ENCODE data around the gene PRDM13. TPM values are rescaled to one million over a fixed set of nuclear protein-coding genes. Genes with fewer than 3 reads are reported as not detected.
A peak's percentile ranks its signal among the peaks of the same experiment; 100 is the strongest.

The PRDM13 gene
- total and polyA plus RNA-seq, 4 donors: not detected

- peaks cover 0 to 20% (median 9%) of the 10 kb centered on the region in 4 donors for H3K27me3 ChIP-seq (ENCODE audit: control insufficient read depth in 4 of 4, insufficient read depth in 4 of 4, low read length in 3 of 4)
- H3K36me3 ChIP-seq (ENCODE audit: control insufficient read depth in 4 of 4, insufficient read depth in 3 of 4, low read depth in 1 of 4, low read length in 3 of 4): no peaks in the 10 kb centered on the region
- no peak overlapping the region for H3K27ac ChIP-seq (ENCODE audit: low read depth in 1 of 2, low read length in 2 of 2)
- DNase-seq (ENCODE audit: low spot score): no peak
- H3K4me1 ChIP-seq (ENCODE audit: control insufficient read depth in 4 of 4, insufficient read depth in 4 of 4, low read length in 3 of 4): peaks cover 0 to 22% (median 13%) of the 10 kb centered on the region in 4 donors
- no peaks in the 10 kb centered on the region for H3K9me3 ChIP-seq (ENCODE audit: control insufficient read depth in 4 of 4, low read length in 3 of 4)
- H3K4me3 ChIP-seq (ENCODE audit: low read depth in 1 of 3, low read length in 3 of 3): peak overlapping the region in 2 of 3 donors; percentile 33 to 64
- 7% methylated on average over 21 of the region's 21 CpGs for WGBS
- H3K9ac ChIP-seq (ENCODE audit: low read depth in 1 of 2, low read length in 2 of 2): no peak overlapping the region
- no peak for TF ChIP-seq MAX (IDR thresholded peaks at IDR 0.05)
- no peak for TF ChIP-seq EGR1 (IDR thresholded peaks at IDR 0.05; ENCODE audit: low read depth in 2 of 2)
- no peak for TF ChIP-seq ATF3 (IDR thresholded peaks at IDR 0.05)
- TF ChIP-seq FOXA2 (IDR thresholded peaks at IDR 0.05): no peak
- TF ChIP-seq CTCF (IDR thresholded peaks at IDR 0.05; ENCODE audit: low read depth, low read length, missing input control): no peak
- TF ChIP-seq SP1 (IDR thresholded peaks at IDR 0.05): no peak
- TF ChIP-seq GABPA (IDR thresholded peaks at IDR 0.05 in 1 of 2, conservative IDR thresholded peaks at IDR 0.05 in 1 of 2): no peak
Observed at GRCh38 chr6:99589290-99589672, 17.4 kb upstream of the PRDM13 start.

GRCh38 chr6:99589907-99590493, 16.6 kb upstream of the PRDM13 start:
- DNase-seq (ENCODE audit: low spot score): no peak
- Histone ChIP-seq H3K27ac (ENCODE audit: low read depth in 1 of 2, low read length in 2 of 2) (no peak overlapping the region), H3K4me3 (ENCODE audit: low read depth in 1 of 3, low read length in 3 of 3) (no peak overlapping the region), H3K4me1 (ENCODE audit: control insufficient read depth in 4 of 4, insufficient read depth in 4 of 4, low read length in 3 of 4) (peaks cover 0 to 22% (median 13%) of the 10 kb centered on the region in 4 donors), H3K9ac (ENCODE audit: low read depth in 1 of 2, low read length in 2 of 2) (no peak overlapping the region), H3K27me3 (ENCODE audit: control insufficient read depth in 4 of 4, insufficient read depth in 4 of 4, low read length in 3 of 4) (peaks cover 0 to 22% (median 9%) of the 10 kb centered on the region in 4 donors), H3K36me3 (ENCODE audit: control insufficient read depth in 4 of 4, insufficient read depth in 3 of 4, low read depth in 1 of 4, low read length in 3 of 4) (no peaks in the 10 kb centered on the region), H3K9me3 (ENCODE audit: control insufficient read depth in 4 of 4, low read length in 3 of 4) (peaks cover 0 to 3% (median under 1%) of the 10 kb centered on the region in 4 donors)
- TF ChIP-seq MAX (IDR thresholded peaks at IDR 0.05) (no peak), JUND (IDR thresholded peaks at IDR 0.05) (no peak), GABPA (IDR thresholded peaks at IDR 0.05 in 1 of 2, conservative IDR thresholded peaks at IDR 0.05 in 1 of 2) (no peak), HNF4G (IDR thresholded peaks at IDR 0.05) (no peak), TAF1 (conservative IDR thresholded peaks at IDR 0.05) (no peak), ZBTB33 (IDR thresholded peaks at IDR 0.05) (no peak), FOXA1 (IDR thresholded peaks at IDR 0.05) (no peak), YY1 (IDR thresholded peaks at IDR 0.05) (no peak), EGR1 (IDR thresholded peaks at IDR 0.05; ENCODE audit: low read depth in 2 of 2) (no peak), HNF4A (conservative IDR thresholded peaks at IDR 0.05) (no peak)
- 30% methylated on average over 10 of the region's 10 CpGs for WGBS

Measured in liver (tissue), 9 donors.